T47D (cell line): ENCODE measurements around the gene FUOM.

Source experiments
- DNase-seq, 2 experiments: peaks; one replicate each; pipeline versions ENCODE4 v3.0.0 to v3.0.0-alpha.2; 2011 to 2012; ENCODE audit warnings: low read depth in 1 of 2, low spot score in 1 of 2
- JUND ChIP-seq: IDR thresholded peaks from 2 replicates; pipeline ENCODE4 v1.6.1; 2012; ENCODE audit warnings: low read depth
- in situ Hi-C: cut with HindIII; loops from 2 replicates; pipeline ENCODE4 v1.10.0; 2016; ENCODE audit warnings: low sequenced_read_pairs, low pct_unique_long_range_greater_than_20kb

The FUOM gene

GRCh38 chr10:133358925-133359310 lies 1.1 kb upstream of the FUOM start:
- DNase-seq, result no peak
- TF ChIP-seq JUND, result no peak
- in situ Hi-C loops, result no loop called here

GRCh38 chr10:133358162-133358924 lies 524 bp upstream of the FUOM start:
- in situ Hi-C loops, result no loop called here
- no peak for TF ChIP-seq JUND
- no peak for DNase-seq

GRCh38 chr10:133356549-133357284 lies 1.1 kb downstream of the FUOM start:
- in situ Hi-C loops, result no loop called here
- TF ChIP-seq JUND, result no peak
- no peak for DNase-seq

- TF ChIP-seq JUND, result no peak
- DNase-seq, result no peak
Measured at GRCh38 chr10:133355991-133356390, 1.8 kb downstream of the FUOM start.

GRCh38 chr10:133355266-133355665 lies 2.6 kb downstream of the FUOM start:
- no peak for TF ChIP-seq JUND

More at GRCh38 chr10:133355991-133356390, 1.8 kb downstream of the FUOM start:
- in situ Hi-C loops, result no loop called here

GRCh38 chr10:133354672-133355240 lies 3.1 kb downstream of the FUOM start:
- TF ChIP-seq JUND, result no peak
- DNase-seq, result no peak
- in situ Hi-C loops, result no loop called here

More at GRCh38 chr10:133355266-133355665, 2.6 kb downstream of the FUOM start:
- in situ Hi-C loops, result no loop called here
- DNase-seq, result no peak

GRCh38 chr10:133353988-133354605 lies 3.7 kb downstream of the FUOM start:
- in situ Hi-C loops, result no loop called here
- TF ChIP-seq JUND, result no peak
- DNase-seq, result no peak

- no peak for DNase-seq
- in situ Hi-C loops, result no loop called here
- TF ChIP-seq JUND, result no peak
Measured at GRCh38 chr10:133353202-133353959, 4.4 kb downstream of the FUOM start.

- TF ChIP-seq JUND, result no peak
- DNase-seq, result no peak
- in situ Hi-C loops, result no loop called here
Measured at GRCh38 chr10:133351408-133352318, 6.2 kb downstream of the FUOM start.

- DNase-seq, result no peak
- no peak for TF ChIP-seq JUND
- in situ Hi-C loops, result no loop called here
Measured at GRCh38 chr10:133350950-133351329, 6.9 kb downstream of the FUOM start.

GRCh38 chr10:133350283-133350949 lies 7.4 kb downstream of the FUOM start:
- no peak for TF ChIP-seq JUND
- in situ Hi-C loops, result no loop called here
- DNase-seq, result no peak
